GM21390 (cell line): Measurements from ENCODE around the gene BEAN1.
"Not testable (repeated sequence)": the region's sequence is repeated elsewhere in the genome, so short reads cannot be mapped to it uniquely, and the experiment has no call there.

Experiments
- ATAC-seq: cut with Tn5 transposase; IDR thresholded peaks from one replicate; pipeline ENCODE4 v1.9.1; 2021; ENCODE audit not compliant: unreplicated experiment

BEAN1 gene

DNA sequence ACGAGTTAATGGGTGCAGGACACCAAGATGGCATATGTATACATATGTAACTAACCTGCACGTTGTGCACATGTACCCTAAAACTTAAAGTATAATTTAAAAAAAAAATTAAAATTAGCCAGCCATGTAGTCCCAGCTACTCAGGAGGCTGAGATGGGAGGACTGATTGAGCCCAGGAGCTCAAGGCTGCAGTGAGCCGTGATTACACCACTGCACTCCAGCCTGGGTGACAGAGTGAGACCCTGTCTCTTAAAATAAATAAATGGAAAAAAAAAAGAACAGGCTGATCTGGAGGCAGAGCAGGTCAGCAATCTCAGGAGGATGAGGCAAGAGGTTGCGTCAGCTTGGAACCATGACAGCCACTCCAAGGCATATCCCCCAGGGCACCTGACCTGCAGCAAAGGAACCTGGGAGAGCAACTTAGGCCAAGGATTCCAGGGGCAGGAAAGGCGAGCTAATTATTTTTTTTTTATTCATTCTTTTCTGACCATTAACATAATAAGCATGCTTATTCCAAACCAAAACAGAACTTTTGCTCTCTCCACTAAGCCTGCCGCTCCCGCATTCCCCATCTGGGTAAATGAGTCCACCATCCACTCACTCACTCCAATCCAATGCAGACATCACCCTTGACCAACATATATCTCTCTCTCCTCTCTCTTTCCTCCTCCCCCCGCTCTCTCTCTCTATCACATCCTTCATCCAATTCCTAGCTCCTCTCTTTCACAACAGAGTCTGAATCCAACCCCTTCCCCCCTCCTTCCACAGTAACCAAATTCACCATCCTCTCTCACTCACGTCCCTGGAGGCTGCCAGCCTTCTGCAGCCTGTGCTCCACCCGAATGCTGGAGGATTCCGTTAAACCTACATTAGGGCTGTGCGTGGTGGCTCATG is 75.2 kb downstream of the BEAN1 start:
- ATAC-seq: no peak

DNA sequence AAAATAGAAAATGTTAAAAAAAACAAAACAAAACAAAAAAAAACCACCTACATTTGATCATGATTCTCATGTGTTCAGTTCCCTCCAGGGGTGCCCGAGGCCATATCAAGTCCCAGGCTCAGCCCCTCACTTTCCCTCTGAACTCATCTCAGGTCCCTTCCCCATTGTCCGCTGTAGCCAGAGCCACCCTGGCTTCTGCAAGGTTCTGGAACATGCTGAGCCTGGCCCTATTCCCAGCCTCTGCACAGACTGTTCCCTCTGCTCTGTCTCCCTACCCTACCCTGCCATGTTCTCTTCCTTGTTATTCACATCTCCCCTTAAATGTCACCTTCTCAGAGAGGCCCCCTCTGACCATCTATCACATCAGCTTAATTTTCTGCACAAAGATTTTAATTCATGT is 75.9 kb downstream of the BEAN1 start:
- ATAC-seq: no peak

DNA sequence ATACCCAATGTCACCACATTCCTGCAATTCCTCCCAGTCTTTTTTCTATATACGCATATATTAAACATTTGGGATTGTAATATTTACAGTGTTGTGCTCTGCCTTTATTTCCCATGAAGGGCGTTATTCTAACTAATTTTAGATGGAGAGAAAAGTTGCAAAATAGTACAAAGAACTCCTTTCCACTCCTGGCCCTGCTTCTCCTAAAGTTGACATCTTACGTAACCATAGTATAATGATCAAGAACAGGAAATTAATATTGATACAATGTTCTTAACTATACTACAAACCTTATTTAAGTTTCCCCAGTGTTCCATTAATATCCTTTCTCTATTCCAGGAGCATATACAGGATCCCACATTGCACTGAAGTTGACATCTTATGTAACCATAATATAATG is 76.5 kb downstream of the BEAN1 start:
- no peak for ATAC-seq

DNA sequence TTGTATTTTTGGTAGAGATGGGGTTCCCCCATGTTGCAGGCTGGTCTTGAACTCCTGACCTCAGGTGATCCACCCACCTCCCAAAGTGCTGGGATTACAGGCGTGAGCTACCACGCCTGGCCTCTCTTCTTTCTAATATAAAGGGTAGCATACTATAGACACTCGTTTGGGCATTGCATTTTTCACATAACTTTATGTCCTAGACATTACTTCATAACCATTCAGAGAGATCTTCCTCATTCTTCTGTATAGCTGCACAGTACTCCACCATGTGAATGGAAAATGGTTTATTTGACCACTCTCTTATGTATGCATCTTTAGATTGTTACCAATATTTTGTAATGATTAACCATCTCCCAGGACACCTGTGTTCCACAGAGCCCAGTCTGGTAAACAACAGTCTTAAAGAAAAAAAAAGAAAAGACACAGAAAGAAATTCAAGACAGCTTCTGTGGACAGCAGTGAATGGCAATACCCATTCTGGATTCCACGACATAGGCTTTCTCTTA is 80.7 kb downstream of the BEAN1 start:
- no peak for ATAC-seq

DNA sequence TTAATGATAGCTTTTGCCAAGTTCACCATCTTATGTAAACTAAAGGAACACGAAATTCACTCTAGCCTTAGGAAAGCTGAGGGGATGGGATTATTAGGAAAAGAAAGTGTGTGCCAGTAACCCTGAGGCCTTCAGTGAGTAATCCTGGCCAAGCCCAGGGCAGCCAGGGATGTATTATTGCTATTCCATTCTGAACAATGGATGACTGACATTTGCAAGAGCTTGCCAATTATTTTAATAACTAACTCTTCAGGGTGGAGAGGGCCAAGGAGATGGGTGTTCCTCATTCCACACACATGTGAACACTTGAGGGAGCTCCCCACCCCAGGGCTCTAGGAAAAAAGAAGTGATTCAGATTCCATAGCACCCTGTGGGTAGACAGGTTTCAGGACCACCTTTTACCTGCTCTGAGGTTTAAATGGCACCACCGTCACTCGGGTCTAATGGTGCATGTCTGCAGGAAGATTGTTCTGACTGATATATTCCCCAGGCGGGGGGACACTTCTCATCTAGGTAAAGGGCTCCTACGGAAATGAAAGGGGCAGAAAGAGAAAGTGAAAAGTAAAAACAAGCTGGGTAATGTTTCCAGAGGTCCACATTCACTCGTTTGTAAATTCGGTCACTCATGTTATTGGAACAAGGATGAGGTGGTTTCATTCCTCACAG is 81.3 kb downstream of the BEAN1 start:
- ATAC-seq: no peak

DNA sequence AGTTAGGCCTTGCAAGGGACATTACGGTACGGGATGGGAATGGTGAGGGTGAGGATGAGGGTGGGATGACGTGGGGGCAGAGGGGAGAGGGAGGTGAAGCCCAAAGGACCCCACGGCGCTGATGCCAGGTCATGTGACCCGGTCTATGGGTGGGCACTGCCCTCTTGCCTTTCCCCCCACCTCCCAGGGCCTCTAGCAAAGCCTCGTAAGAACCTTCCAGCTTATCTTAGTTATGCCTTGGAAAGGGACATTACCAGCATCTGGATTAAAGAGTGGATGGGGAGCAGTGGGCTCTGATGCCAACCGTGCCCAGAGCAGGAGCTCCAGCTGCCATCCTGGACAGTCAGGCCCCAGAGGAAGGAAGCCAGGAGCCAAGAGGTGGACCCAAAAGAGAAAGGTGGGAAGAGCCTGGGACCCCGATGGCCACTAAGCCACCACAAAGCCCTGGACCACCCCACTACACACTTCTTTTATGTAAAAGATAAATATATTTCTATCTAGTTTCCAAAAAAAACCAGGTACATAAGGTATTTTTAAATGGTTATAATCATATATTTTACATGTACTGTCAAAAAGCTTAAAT is 81.9 kb downstream of the BEAN1 start:
- ATAC-seq: no peak

DNA sequence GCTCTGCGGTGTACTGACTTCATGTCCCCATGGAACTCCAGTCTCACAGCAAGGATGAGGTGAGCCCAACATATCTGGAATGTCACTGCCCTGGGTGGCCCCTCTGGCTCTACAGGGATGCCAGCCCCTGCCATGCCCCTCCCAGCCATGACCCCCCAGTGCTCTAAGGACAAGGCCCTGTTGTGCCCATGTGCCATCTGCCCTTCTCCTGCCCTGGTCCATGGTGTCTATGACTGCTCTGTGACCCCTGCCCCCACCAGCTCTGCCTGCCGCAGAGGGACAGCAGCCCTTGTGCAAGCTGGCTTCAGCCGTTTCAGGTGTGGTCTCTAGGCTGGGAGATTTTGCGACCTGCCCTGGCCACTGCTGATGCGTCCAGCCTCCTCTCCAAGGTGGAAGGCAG is 82.5 kb downstream of the BEAN1 start:
- ATAC-seq: no peak

DNA sequence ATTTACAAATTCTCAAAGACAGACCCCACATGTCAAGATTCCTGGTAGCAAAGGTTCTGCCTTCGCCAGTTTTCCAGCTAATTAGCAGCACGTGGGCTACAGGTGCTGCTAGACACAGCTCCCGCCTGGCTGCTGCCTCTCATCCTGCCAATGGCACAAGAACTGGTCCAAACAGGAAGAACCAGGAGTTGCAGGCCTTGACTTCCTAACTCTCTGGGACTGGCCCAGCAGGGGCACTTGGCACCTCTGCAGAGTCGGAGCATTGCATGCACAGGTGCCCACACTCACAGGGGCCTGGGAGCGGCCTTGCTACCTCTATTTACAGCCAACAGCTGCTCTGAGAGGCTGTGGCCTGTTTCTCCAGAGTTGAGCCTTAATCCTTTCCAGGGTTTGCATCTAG is 83.2 kb downstream of the BEAN1 start:
- ATAC-seq: no peak

DNA sequence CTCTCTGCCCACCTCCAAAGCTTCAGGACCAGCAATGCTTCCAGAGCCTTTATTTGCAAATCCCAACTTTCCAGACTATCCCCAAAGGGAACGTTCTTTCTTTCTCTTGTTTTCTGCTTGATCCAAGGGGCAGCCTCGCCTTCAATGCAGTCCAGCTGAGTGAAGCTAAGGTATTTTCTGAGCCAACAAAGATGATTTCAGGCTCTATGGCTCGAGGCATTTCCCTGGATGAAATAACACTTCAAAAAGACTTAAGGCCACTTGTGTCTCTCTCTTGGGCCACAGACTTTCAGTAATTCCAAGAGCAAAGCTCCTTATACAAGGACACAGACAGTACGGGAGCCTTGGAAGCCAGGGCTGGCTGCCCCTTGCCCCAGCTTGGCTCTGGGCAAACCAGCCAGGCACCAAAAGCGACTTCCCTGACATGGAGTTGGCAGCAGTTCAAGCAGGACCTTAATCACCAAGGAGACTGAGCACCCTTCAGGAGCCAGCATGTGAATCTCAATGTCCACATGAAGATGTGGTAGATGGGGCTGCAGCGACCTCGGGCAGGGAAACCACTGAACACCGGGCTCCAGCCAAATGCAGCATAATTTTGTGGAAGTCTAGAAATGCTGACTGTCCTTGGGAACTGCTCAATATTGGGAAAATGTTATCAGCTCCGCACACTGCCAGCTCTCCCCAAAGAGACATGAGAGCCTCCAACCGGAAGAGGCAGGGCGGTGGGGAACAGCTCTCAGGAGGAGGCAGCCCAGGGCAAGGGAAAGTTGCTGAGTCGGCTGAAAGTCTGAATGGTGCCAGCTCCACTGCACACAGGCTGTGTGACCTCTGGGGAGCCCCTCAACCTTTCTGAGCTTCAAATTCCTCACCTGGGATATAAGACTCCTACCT is 83.9 kb downstream of the BEAN1 start:
- no peak for ATAC-seq

DNA sequence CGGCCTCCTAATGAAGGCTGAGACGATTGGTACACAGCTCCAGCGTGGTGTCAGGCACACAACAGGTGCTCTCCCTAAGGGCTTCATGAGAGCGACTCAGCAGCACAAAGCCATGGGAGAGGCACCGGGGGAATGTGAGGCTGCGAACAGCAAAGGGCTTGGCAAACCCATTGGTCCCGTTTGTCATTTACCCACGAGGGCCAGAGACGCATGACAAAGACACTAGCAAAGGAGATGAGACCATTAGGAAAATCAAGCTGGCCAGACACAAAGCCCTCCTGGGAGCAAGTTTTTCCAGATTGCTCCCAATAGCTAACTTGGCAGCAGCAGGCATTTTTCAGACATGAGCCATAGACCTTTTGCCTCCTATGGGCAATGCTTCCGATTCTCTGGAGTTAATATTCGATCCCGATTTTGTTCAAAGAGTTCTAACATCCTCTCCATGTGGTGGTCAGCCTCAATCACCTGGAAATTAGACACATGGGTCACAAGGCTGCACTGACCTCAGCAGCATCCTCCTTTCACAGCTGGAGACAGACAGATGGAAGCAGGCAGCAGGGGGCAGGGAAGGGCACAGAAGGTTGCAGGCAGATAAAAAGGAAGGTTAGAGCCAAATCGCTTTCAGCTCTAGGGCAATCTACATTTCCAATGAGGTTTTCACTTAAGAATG is 84.6 kb downstream of the BEAN1 start:
- no peak for ATAC-seq

DNA sequence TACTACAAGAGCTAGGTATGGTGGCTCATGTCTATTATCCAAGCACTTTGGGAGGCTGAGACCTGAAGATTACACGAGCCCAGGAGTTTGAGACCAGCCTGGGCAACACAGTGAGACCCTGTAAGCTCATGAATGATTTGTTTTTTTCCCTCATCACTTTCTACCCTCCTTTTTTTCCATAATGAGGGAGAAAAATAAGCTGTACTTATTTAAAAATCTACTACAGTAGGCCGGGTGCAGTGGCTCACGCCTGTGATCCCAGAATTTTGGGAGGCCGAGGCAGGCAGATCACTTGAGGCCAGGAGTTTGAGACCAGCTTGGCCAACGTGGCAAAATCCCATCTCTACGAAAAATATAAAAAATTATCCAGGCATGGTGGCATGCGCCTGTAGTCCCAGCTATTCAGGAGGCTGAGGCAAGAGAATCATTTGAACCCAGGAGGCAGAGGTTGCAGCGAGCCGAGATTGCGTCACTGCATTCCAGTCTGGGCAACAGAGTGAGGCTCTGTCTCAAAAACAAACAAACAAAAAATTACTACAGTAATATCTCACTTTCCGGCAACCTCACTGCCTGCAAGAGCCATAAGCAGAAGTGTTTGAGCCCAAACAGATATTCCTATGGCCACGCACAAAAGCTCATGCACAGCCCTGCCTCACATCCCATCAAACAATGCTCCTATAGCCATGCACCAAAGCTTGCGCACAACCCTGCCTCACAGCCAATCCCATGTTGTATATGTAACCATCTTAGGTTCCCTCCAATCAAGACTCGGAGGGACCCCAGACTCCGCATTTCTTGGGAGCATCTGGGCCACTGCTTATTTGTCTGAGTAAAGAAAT is 85.4 kb downstream of the BEAN1 start:
- ATAC-seq: no peak

DNA sequence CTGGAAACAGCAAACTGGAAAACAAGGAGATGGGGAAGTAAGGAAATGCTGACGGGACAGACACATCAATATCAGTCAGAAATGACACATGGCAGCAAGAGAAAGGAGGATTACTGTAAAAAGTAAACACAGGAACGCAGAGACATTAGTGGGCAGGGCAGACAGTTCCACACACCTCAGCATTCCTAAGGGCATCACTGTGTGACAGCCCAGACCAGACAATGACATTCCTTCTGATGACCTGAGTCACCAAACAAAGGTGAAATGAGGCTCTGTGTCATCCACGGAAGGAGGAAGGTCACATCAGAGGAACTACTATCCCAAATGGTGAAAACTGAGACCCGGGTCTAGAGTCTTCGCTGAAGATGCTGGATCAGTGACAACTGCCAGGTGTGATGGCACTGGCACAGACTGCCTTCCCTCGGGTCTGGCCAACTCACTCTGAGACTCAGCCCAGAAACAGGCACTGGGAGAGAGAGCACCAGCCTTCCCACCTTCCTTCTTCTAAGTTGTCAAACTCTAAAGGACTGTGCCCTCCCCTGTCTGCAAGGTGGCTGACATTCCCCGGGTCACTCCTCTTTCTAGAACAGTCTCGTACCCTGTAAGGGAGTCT is 86.1 kb downstream of the BEAN1 start:
- ATAC-seq: no peak

DNA sequence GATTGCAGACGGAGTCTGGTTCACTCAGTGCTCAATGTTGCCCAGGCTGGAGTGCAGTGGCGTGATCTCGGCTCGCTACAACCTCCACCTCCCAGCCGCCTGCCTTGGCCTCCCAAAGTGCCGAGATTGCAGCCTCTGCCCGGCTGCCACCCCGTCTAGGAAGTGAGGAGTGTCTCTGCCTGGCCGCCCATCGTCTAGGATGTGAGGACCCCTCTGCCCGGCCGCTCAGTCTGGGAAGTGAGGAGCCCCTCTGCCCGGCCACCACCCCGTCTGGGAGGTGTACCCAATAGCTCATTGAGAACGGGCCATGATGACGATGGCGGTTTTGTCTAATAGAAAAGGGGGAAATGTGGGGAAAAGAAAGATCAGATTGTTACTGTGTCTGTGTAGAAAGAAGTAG is 87.3 kb downstream of the BEAN1 start:
- ATAC-seq: not testable (repeated sequence)

DNA sequence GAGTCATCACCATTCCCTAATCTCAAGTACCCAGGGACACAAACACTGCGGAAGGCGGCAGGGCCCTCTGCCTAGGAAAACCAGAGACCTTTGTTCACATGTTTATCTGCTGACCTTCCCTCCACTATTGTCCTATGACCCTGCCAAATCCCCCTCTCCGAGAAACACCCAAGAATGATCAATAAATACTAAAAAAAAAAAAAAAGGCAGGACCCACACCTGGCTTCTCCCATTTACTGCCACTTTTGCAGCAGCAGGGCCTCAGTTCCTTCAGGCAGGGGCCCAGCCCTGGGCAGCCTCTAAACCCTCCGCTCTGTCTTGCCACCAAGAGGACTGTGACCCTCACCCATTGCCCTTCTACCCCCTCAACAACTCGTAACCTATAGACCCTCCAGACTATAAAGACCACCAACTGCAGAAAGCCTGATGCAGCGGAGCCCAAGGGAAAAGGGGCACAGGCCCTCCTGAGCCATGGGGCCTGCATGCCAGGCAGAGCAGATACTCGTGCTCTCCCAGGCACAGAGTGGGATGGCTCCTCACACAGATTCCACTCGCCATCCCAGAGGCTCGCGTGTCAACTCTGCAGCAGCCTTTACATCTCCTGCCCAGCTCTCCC is 88.0 kb downstream of the BEAN1 start:
- not testable (repeated sequence) for ATAC-seq

DNA sequence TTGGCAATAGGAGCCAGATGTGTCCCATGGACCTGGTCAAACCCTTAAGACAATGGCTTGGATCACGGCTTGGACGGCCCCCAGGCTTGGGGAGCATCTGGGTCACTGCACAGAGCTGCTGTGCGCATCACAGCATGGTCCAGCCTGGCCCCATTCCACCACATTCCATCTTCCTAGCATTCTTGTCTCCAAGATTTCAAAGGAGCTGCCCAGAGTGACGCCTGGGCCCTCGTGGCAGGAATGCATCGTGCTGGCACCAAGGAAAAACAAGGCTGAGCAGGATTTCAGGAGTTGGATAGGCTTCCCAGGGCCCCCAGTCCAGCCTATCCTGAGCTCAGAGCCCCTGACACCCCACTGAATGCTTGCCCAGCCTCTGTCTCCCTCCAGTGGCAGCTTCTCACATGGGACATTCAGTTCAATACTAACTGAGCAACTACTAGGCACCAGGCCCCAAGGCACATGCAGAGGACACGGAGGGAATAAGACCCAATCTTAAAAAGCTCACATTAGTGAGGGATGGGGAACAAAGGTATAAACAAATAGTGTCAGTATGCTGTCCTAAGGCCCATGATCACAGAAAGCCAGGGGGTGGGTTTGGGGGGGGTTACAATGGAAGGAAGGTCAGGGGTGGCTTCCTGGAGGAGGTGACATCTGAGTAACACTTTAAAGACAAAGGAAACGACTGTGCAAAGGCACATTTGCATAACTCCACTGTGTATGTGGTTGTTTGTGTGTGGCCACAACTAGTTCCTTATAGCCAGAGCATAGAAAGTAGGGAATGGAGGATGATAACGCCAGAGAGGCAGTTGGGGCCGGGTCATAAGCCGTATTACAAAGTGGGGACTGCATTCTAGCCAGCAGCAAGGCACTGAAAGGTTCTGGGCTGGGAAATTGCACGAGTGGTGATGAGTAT is 88.8 kb downstream of the BEAN1 start:
- no peak for ATAC-seq

DNA sequence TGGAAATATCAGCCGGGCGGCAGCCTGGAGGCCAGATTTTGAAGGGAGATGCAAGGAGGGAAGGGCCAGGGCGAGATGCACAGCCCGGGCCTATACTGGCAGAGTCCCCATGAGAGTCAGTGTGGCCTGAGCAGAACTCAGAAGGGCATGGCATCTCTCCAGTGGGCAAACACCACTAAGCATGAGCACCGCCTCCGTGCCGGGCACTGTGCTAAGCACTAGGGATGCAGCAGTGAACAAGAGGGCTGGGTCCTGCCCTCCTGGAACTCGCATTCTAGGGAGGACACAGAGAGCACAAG is 89.4 kb downstream of the BEAN1 start:
- ATAC-seq: peak; percentile 18

DNA sequence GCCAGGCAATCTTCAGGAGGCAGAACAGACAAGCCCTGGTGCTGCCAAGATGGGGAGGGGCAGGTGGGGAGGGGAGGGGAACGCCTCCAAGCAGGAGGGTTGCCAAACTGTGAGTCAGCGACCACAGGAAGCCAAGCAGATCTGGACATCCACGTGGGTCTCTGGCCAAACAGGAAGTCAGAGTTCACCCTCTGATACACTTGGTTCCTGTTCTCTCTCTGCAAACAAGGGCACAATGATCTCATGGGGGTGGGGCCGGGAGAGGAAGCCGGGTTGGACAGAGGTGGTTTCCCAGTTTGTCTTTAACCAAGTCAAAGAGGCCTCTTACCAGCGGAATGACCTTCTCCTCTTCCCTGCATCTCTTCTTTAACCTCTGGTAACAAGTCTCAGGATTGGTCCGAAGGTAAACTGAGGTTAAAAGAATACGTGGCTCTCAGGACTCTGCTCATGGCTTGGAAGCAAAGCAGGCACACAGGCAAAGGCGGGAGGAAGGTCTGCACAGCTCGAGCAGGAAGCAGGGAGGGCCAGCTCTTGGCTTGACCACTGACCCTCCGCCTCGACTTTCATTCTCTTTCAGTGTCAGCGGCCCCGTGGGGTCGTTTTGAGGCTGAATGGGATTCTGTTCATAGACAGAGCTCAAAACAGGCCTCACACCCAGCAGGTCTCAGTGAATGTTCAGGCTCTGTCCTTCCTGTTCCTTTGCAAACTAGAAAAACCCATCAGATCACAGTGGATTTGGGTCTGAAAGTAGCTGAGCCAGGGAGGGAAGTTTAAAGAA is 89.9 kb downstream of the BEAN1 start:
- ATAC-seq: peak; percentile 97
